GM23338 (cell line): ENCODE measurements around the gene SPATS2. TPM values are rescaled to one million over a fixed set of nuclear protein-coding genes. Genes with fewer than 3 reads are reported as not detected.

Experiments
- ATAC-seq: fragments of 200-7000 bp; cut with Tn5 transposase; 3 replicates; pipeline ENCODE4 v1.9.1; 2020
- DNase-seq: peaks from one replicate; pipeline ENCODE4 v3.0.0-alpha.2; 2015; ENCODE audit warnings: low spot score
- H2AFZ ChIP-seq: fragments of 200-600 bp; sonication (generic); 2 replicates; pipeline ENCODE4 v1.8.0; 2016; ENCODE audit warnings: antibody characterized with exemption, mild to moderate bottlenecking, moderate library complexity
- H3F3A ChIP-seq: fragments of 200-600 bp; sonication (generic); replicated peaks from 2 replicates; pipeline ENCODE4 v1.8.0; 2017; ENCODE audit warnings: antibody characterized with exemption, mixed run types, low read depth
- H3K27ac ChIP-seq: fragments of 200-600 bp; sonication (generic); 2 replicates; pipeline ENCODE4 v1.6.1; 2016; ENCODE audit warnings: low read depth
- H3K27me3 ChIP-seq: fragments of 200-600 bp; sonication (generic); 2 replicates; pipeline ENCODE4 v1.8.0; 2016; ENCODE audit warnings: mild to moderate bottlenecking, mixed run types, moderate library complexity; ENCODE audit not compliant: insufficient read depth
- H3K36me3 ChIP-seq: fragments of 200-600 bp; sonication (generic); 2 replicates; pipeline ENCODE4 v1.8.0; 2016; ENCODE audit warnings: mild to moderate bottlenecking; ENCODE audit not compliant: insufficient read depth
- H3K4me1 ChIP-seq: fragments of 200-600 bp; sonication (generic); 2 replicates; pipeline ENCODE4 v1.8.0; 2016; ENCODE audit warnings: mild to moderate bottlenecking, moderate library complexity; ENCODE audit not compliant: insufficient read depth
- H3K4me2 ChIP-seq: fragments of 200-600 bp; sonication (generic); 2 replicates; pipeline ENCODE4 v1.7.1; 2017; ENCODE audit warnings: mixed run types
- H3K4me3 ChIP-seq: fragments of 200-600 bp; sonication (generic); 2 replicates; pipeline ENCODE4 v1.6.1; 2016; ENCODE audit warnings: mixed run types
- H3K79me2 ChIP-seq: fragments of 200-600 bp; sonication (generic); replicated peaks from 2 replicates; pipeline ENCODE4 v1.8.0; 2017; ENCODE audit warnings: mild to moderate bottlenecking; ENCODE audit not compliant: insufficient read depth
- H3K9me2 ChIP-seq: fragments of 200-600 bp; sonication (generic); 2 replicates; pipeline ENCODE4 v1.8.0; 2017; ENCODE audit not compliant: insufficient read depth
- H4K20me1 ChIP-seq: fragments of 200-600 bp; sonication (generic); replicated peaks from 2 replicates; pipeline ENCODE4 v1.8.0; 2017; ENCODE audit warnings: mild to moderate bottlenecking; ENCODE audit not compliant: insufficient read depth
- H3K27ac Mint-ChIP-seq: 2 replicates; pipeline ENCODE4 v1.8.0; 2020; ENCODE audit warnings: inconsistent platforms, mild to moderate bottlenecking, moderate library complexity, mixed read lengths
- H3K27me3 Mint-ChIP-seq: 3 replicates; pipeline ENCODE4 v1.8.0; 2022; ENCODE audit warnings: low read depth, mild to moderate bottlenecking, moderate library complexity, mixed read lengths, inconsistent platforms; ENCODE audit not compliant: insufficient read depth, poor library complexity
- H3K36me3 Mint-ChIP-seq: 3 replicates; pipeline ENCODE4 v1.8.0; 2021; ENCODE audit warnings: low read depth, mild to moderate bottlenecking, inconsistent platforms, moderate library complexity, mixed read lengths
- H3K4me1 Mint-ChIP-seq: 3 replicates; pipeline ENCODE4 v1.8.0; 2020; ENCODE audit warnings: mild to moderate bottlenecking, inconsistent platforms, mixed read lengths
- H3K4me3 Mint-ChIP-seq: 3 replicates; pipeline ENCODE4 v1.8.0; 2021; ENCODE audit warnings: moderate library complexity, mild to moderate bottlenecking, inconsistent platforms, mixed read lengths
- H3K9me3 Mint-ChIP-seq: 3 replicates; pipeline ENCODE4 v1.8.0; 2020; ENCODE audit warnings: moderate library complexity, mild to moderate bottlenecking, inconsistent platforms, mixed read lengths
- CREB1 ChIP-seq: fragments of 250-450 bp; sonication (Bioruptor Pico); IDR thresholded peaks from 2 replicates; pipeline ENCODE4 v1.5.0; 2020; ENCODE audit warnings: low read depth, mild to moderate bottlenecking, moderate library complexity
- EZH2phosphoT487 ChIP-seq: fragments of 200-600 bp; sonication (generic); IDR thresholded peaks from one replicate; pipeline ENCODE4 v1.8.1; 2018; ENCODE audit warnings: antibody characterized with exemption; ENCODE audit not compliant: unreplicated experiment
- NANOG ChIP-seq: IDR thresholded peaks from 2 replicates; pipeline ENCODE4 v1.6.1; 2016; ENCODE audit warnings: antibody characterized with exemption, borderline replicate concordance
- ZNF114 ChIP-seq: fragments of 250-450 bp; sonication (Bioruptor Pico); IDR thresholded peaks from 2 replicates; pipeline ENCODE4 v1.5.0; 2020; ENCODE audit warnings: mild to moderate bottlenecking, moderate library complexity
- polyA plus RNA-seq: library from polyadenylated mRNA; unstranded; fragments of >200 nt; fragmentation: Nextera tagmentation; extraction: Ambion mirVana; gene quantifications from 2 replicates; pipeline ENCODE4 v1.2.1, GENCODE V29; 2016
- total RNA-seq: library from RNA; depleted of rRNA; stranded (reverse); fragments of >200 nt; shearing (Covaris generic); gene quantifications from 2 replicates; pipeline ENCODE4 v1.2.3, GENCODE V29; 2014
- TF ChIP-seq, protein P1 (sequence below): fragments of 250-450 bp; sonication (Bioruptor Pico); IDR thresholded peaks from 2 replicates; pipeline ENCODE4 v1.5.0; 2020; ENCODE audit warnings: mild to moderate bottlenecking, moderate library complexity

The SPATS2 gene
- total and polyA plus RNA-seq, 2 experiments from 2014 or later: 20.6 to 61.0 TPM

DNA sequence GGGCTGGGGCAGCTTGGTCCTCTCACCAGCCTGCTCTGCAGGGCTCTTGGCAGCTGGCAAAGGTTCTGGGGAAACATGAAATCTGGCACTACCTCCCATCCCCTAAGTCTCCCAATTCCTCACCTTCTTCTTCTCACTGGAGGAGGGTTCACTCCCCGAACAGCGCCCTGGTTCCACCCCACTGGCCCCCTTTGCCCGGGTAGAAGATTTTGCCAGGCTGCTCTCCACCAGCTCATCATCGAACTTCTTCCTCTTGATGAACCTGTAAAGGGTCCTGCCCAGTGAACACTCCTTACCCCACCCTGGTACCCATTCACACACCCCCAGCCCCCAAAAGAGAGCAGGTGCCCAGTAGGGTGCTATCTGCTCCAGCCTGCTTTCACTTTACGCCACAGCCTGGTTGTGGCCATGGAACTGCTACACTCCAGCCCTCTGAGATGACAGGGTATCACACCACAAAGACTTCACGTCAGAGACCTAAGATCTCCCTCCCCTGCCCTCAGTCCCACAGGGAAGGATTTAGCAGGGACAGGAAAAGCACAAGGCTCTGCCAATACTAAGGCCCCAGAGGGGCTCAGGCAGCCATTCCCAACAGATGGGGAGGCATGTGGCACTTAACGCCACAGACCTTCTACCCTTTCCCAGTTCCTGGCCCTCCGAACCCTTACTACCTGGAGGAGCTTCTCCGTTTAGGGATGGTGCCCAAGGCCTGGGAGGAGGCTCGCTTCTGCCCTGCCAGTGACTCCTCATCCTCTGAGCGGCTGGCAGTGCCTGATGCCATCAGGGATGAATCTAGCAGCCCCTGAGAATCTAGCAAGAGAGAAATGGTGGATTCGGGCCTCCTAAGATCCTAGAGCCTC, 198.4 kb downstream of the SPATS2 start:
- no peak for DNase-seq
- H3K4me3 ChIP-seq: no peak overlapping the region
- Mint-ChIP-seq H3K4me3 (0 out of 3 replicates have a peak overlapping the region, but pooled peaks have one; percentile 12), H3K9me3 (no peaks in the 10 kb centered on the region; the same call in 2 of the 3 replicates), H3K27ac (no peak overlapping the region), H3K36me3 (peaks cover 47% of the 10 kb centered on the region), H3K4me1 (0 out of 3 replicates have a peak, but pooled peaks cover 3% of the 10 kb centered on the region), H3K27me3 (peaks cover 16% of the 10 kb centered on the region)
- H3K36me3 ChIP-seq: peaks cover 25% of the 10 kb centered on the region
- H4K20me1 ChIP-seq: no peaks in the 10 kb centered on the region
- H3F3A ChIP-seq: peaks cover 4% of the 10 kb centered on the region; the same call in 1 of the 2 replicates
- H3K9me2 ChIP-seq: no peaks in the 10 kb centered on the region
- H3K27ac ChIP-seq: no peak overlapping the region
- no peak overlapping the region for H2AFZ ChIP-seq
- H3K79me2 ChIP-seq: peaks cover 28% of the 10 kb centered on the region
- no peaks in the 10 kb centered on the region for H3K27me3 ChIP-seq
- no peak overlapping the region for H3K4me2 ChIP-seq
- TF ChIP-seq CREB1 (no peak), EZH2phosphoT487 (no peak), NANOG (no peak), ZNF114 (no peak)
- TF ChIP-seq, protein P1, sequence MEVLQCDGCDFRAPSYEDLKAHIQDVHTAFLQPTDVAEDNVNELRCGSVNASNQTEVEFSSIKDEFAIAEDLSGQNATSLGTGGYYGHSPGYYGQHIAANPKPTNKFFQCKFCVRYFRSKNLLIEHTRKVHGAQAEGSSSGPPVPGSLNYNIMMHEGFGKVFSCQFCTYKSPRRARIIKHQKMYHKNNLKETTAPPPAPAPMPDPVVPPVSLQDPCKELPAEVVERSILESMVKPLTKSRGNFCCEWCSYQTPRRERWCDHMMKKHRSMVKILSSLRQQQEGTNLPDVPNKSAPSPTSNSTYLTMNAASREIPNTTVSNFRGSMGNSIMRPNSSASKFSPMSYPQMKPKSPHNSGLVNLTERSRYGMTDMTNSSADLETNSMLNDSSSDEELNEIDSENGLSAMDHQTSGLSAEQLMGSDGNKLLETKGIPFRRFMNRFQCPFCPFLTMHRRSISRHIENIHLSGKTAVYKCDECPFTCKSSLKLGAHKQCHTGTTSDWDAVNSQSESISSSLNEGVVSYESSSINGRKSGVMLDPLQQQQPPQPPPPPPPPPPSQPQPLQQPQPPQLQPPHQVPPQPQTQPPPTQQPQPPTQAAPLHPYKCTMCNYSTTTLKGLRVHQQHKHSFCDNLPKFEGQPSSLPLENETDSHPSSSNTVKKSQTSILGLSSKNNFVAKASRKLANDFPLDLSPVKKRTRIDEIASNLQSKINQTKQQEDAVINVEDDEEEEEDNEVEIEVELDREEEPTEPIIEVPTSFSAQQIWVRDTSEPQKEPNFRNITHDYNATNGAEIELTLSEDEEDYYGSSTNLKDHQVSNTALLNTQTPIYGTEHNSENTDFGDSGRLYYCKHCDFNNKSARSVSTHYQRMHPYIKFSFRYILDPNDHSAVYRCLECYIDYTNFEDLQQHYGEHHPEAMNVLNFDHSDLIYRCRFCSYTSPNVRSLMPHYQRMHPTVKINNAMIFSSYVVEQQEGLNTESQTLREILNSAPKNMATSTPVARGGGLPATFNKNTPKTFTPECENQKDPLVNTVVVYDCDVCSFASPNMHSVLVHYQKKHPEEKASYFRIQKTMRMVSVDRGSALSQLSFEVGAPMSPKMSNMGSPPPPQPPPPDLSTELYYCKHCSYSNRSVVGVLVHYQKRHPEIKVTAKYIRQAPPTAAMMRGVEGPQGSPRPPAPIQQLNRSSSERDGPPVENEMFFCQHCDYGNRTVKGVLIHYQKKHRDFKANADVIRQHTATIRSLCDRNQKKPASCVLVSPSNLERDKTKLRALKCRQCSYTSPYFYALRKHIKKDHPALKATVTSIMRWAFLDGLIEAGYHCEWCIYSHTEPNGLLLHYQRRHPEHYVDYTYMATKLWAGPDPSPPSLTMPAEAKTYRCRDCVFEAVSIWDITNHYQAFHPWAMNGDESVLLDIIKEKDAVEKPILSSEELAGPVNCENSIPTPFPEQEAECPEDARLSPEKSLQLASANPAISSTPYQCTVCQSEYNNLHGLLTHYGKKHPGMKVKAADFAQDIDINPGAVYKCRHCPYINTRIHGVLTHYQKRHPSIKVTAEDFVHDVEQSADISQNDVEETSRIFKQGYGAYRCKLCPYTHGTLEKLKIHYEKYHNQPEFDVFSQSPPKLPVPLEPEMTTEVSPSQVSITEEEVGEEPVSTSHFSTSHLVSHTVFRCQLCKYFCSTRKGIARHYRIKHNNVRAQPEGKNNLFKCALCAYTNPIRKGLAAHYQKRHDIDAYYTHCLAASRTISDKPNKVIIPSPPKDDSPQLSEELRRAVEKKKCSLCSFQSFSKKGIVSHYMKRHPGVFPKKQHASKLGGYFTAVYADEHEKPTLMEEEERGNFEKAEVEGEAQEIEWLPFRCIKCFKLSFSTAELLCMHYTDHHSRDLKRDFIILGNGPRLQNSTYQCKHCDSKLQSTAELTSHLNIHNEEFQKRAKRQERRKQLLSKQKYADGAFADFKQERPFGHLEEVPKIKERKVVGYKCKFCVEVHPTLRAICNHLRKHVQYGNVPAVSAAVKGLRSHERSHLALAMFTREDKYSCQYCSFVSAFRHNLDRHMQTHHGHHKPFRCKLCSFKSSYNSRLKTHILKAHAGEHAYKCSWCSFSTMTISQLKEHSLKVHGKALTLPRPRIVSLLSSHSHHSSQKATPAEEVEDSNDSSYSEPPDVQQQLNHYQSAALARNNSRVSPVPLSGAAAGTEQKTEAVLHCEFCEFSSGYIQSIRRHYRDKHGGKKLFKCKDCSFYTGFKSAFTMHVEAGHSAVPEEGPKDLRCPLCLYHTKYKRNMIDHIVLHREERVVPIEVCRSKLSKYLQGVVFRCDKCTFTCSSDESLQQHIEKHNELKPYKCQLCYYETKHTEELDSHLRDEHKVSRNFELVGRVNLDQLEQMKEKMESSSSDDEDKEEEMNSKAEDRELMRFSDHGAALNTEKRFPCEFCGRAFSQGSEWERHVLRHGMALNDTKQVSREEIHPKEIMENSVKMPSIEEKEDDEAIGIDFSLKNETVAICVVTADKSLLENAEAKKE: no peak
- peaks cover 6% of the 10 kb centered on the region for H3K4me1 ChIP-seq
- no peak for ATAC-seq
